ENCODE results near the gene HOXD13.

HOXD13 gene

GRCh38 chr2:176122683-176123410 is 30.3 kb downstream of the HOXD13 start, which contains the start of gene HOXD9:
HOXD9 (plus strand) TSS chr2:176122719; CDS start chr2:176122769, 50 bp downstream.
- TF ChIP-seq, protein P1, sequence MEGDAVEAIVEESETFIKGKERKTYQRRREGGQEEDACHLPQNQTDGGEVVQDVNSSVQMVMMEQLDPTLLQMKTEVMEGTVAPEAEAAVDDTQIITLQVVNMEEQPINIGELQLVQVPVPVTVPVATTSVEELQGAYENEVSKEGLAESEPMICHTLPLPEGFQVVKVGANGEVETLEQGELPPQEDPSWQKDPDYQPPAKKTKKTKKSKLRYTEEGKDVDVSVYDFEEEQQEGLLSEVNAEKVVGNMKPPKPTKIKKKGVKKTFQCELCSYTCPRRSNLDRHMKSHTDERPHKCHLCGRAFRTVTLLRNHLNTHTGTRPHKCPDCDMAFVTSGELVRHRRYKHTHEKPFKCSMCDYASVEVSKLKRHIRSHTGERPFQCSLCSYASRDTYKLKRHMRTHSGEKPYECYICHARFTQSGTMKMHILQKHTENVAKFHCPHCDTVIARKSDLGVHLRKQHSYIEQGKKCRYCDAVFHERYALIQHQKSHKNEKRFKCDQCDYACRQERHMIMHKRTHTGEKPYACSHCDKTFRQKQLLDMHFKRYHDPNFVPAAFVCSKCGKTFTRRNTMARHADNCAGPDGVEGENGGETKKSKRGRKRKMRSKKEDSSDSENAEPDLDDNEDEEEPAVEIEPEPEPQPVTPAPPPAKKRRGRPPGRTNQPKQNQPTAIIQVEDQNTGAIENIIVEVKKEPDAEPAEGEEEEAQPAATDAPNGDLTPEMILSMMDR (IDR thresholded peaks at IDR 0.05; ENCODE audit: control insufficient read depth, insufficient read depth, low read depth, low read length, missing control alignments) = no peak
- no peak for DNase-seq (ENCODE audit: low read depth)
- peak within 1 kb of the TSS; percentile 8; the same call in 1 of the 2 replicates for H3K4me3 ChIP-seq (ENCODE audit: control insufficient read depth, low read depth, low read length)

- no peak overlapping the region for H3K4me3 ChIP-seq (ENCODE audit: control insufficient read depth, low read depth, low read length)
- no peak for DNase-seq (ENCODE audit: low read depth)
- TF ChIP-seq, protein P1 (IDR thresholded peaks at IDR 0.05; ENCODE audit: control insufficient read depth, insufficient read depth, low read depth, low read length, missing control alignments) = no peak
These were observed 31.0 kb downstream of the HOXD13 start for GRCh38 chr2:176123411-176124109.

DNA sequence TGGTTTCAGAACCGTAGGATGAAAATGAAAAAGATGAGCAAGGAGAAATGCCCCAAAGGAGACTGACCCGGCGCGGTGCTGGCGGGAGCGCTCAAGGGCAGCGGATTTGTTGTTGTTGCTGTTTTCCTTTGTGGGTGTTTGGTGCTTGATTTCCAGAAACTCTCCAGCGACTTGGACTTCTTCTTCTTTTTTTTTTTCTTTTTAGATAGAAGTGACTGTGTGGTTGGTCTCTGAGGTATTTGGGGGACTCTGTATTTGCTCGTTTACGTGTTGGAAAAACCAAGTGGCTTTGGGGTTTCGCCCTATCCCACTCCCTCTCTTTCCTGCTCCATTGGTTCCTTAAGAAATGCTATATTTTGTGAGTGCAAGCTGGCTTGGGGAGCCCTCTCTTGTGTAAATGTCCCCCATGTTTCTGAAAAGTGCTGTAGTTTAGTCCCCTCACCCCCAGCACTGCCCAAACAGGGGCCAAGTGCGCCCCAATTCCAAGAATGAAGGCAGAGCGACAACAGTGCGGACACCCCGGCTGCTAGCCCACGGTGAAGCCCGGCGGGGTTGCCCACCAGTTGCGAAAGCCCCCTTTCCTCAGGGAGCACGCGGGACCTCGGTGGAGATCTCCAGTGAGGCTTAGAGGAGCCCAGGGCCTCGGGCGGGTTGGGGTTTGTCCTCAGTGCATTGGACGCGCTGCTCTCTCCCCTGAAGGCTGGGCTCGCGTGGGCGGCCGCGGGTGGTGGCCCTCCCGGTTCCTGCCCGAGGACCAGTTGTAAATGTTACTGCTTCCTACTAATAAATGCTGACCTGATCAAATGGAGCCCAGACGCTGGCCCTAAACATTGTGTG is 31.8 kb downstream of the HOXD13 start:
- no peak for DNase-seq (ENCODE audit: low read depth)
- TF ChIP-seq, protein P1 (IDR thresholded peaks at IDR 0.05; ENCODE audit: control insufficient read depth, insufficient read depth, low read depth, low read length, missing control alignments) = no peak
- no peak overlapping the region for H3K4me3 ChIP-seq (ENCODE audit: control insufficient read depth, low read depth, low read length)

GRCh38 chr2:176124947-176125771 is 32.6 kb downstream of the HOXD13 start:
- TF ChIP-seq, protein P1 (IDR thresholded peaks at IDR 0.05; ENCODE audit: control insufficient read depth, insufficient read depth, low read depth, low read length, missing control alignments) = no peak
- no peak for DNase-seq (ENCODE audit: low read depth)
- H3K4me3 ChIP-seq (ENCODE audit: control insufficient read depth, low read depth, low read length) = no peak overlapping the region

GRCh38 chr2:176125772-176126054 is 33.2 kb downstream of the HOXD13 start:
- no peak overlapping the region for H3K4me3 ChIP-seq (ENCODE audit: control insufficient read depth, low read depth, low read length)
- DNase-seq (ENCODE audit: low read depth) = no peak
- TF ChIP-seq, protein P1 (IDR thresholded peaks at IDR 0.05; ENCODE audit: control insufficient read depth, insufficient read depth, low read depth, low read length, missing control alignments) = no peak

Measured in AG09309 (cell line).